ENCODE measurements around the gene SUGP2. TPM values are rescaled to one million over a fixed set of nuclear protein-coding genes. Genes with fewer than 3 reads are reported as not detected.
"Not testable (repeated sequence)": the region's sequence is repeated elsewhere in the genome, so short reads cannot be mapped to it uniquely, and the experiment has no call there.

The SUGP2 gene
- total RNA-seq, 1 experiment from 2014 or later = 112 TPM

DNA sequence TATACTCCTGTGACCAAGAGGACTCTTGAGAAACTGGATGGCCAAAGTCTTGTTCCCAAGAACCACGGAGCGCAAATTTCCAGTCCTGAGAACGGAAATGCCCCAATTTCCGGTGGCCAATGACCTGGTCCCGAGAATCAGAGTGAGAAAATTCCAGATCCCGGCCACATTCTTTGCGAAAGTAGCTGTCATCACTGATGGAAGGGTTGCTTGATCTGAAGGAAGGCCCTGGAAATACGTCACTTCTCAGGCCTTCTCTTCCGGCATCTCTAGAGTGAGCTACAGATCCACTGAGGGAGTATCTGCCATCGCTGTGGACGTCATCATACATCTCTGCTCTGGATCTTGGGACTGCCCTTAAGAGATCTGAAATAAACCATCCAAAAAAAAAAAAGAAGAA, 7.5 kb downstream of the SUGP2 start:
- in situ Hi-C loops (cut with HindIII; ENCODE audit: low pct_unique_long_range_greater_than_20kb, low sequenced_read_pairs) (no loop called here), intact Hi-C loops (cut with micrococcal nuclease; ENCODE audit: unreplicated experiment) (no loop called here)
- H3K27me3 ChIP-seq (ENCODE audit: control insufficient read depth, insufficient read depth, low read length) = no peaks in the 10 kb centered on the region
- no peak overlapping the region for H3K4me3 ChIP-seq (ENCODE audit: low read depth in 2 of 2, low read length in 2 of 2)
- BruUV-seq (replicated peaks) = no TSS peak
- H3K27ac ChIP-seq (ENCODE audit: low read length) = no peak overlapping the region
- ChIA-PET CTCF (no interaction called here), POLR2A (no interaction called here)
- peaks cover 26% of the 10 kb centered on the region for H3K36me3 ChIP-seq (ENCODE audit: control insufficient read depth, insufficient read depth, low read length)
- ATAC-seq = no peak
- no peaks in the 10 kb centered on the region for H3K9me3 ChIP-seq (ENCODE audit: control insufficient read depth, insufficient read depth, low read depth, low read length)
- H3K4me1 ChIP-seq (ENCODE audit: control insufficient read depth, insufficient read depth, low read length) = no peaks in the 10 kb centered on the region
- TF ChIP-seq, protein P1, sequence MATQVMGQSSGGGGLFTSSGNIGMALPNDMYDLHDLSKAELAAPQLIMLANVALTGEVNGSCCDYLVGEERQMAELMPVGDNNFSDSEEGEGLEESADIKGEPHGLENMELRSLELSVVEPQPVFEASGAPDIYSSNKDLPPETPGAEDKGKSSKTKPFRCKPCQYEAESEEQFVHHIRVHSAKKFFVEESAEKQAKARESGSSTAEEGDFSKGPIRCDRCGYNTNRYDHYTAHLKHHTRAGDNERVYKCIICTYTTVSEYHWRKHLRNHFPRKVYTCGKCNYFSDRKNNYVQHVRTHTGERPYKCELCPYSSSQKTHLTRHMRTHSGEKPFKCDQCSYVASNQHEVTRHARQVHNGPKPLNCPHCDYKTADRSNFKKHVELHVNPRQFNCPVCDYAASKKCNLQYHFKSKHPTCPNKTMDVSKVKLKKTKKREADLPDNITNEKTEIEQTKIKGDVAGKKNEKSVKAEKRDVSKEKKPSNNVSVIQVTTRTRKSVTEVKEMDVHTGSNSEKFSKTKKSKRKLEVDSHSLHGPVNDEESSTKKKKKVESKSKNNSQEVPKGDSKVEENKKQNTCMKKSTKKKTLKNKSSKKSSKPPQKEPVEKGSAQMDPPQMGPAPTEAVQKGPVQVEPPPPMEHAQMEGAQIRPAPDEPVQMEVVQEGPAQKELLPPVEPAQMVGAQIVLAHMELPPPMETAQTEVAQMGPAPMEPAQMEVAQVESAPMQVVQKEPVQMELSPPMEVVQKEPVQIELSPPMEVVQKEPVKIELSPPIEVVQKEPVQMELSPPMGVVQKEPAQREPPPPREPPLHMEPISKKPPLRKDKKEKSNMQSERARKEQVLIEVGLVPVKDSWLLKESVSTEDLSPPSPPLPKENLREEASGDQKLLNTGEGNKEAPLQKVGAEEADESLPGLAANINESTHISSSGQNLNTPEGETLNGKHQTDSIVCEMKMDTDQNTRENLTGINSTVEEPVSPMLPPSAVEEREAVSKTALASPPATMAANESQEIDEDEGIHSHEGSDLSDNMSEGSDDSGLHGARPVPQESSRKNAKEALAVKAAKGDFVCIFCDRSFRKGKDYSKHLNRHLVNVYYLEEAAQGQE (IDR thresholded peaks at IDR 0.05; ENCODE audit: insufficient read depth in 1 of 2, low read depth in 2 of 2, low read length in 1 of 2) = no peak
- TF ChIP-seq TCF7L2 (IDR thresholded peaks at IDR 0.05; ENCODE audit: low read depth, low read length) = no peak
- DNase-seq (ENCODE audit: low read depth, low spot score) = no peak

DNA sequence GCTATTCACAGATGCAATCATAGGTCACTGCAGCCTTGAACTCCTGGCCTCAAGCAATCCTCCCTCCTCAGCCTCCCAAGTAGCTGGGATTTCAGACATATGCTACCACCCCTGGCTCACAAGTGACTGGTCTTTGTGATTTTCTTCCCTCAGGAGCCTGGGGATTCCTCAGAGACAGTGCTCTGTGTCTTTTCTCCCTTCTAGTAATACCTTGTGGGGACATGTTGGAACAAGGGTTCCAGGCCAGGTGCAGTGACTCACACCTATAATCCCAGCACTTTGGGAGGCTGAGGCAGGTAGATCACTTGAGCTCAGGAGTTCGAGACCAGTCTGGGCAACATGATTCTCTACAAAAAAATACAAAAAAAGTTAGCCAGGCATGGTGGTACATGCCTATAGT, 9.9 kb downstream of the SUGP2 start:
- intact Hi-C loops (cut with micrococcal nuclease; ENCODE audit: unreplicated experiment) = not testable (repeated sequence)

DNA sequence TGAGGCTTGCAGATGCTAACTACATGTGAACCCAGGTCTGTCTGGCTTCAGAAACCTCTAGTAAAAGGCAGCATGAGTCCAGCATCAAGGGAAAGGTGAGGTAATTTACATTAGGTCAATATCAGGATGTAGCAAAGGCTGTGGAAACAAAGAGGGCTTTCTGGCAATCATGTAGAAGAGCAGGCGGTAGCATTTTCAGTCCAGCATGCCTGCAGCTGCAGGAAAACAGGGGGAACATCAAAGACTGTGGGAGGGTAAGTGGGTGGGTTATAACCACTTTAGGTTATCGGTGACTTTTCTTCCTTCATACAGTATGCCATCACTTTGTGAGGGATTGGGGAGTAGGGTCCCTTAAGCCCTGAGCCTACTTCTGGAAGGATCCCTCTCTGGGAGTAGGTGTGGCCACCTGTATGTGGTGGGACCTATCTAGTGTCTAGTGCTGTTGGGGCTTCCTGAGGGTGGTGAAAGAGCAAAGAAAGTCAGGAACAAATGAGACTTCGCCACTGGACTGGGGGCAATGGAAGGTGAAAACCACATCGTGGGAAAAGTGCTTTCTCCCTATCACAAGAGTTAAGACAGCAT, 10.8 kb downstream of the SUGP2 start:
- ChIA-PET POLR2A (no interaction called here), CTCF (no interaction called here)
- Histone ChIP-seq H3K27ac (ENCODE audit: low read length) (no peak overlapping the region), H3K4me1 (ENCODE audit: control insufficient read depth, insufficient read depth, low read length) (no peaks in the 10 kb centered on the region), H3K4me3 (ENCODE audit: low read depth in 2 of 2, low read length in 2 of 2) (no peak overlapping the region), H3K9me3 (ENCODE audit: control insufficient read depth, insufficient read depth, low read depth, low read length) (no peaks in the 10 kb centered on the region), H3K36me3 (ENCODE audit: control insufficient read depth, insufficient read depth, low read length) (peaks cover 25% of the 10 kb centered on the region), H3K27me3 (ENCODE audit: control insufficient read depth, insufficient read depth, low read length) (no peaks in the 10 kb centered on the region)
- ATAC-seq (0 out of 2 replicates have a peak, but pooled peaks have one; percentile 23), DNase-seq (ENCODE audit: low read depth, low spot score) (no peak)
- no peak for TF ChIP-seq TCF7L2 (IDR thresholded peaks at IDR 0.05; ENCODE audit: low read depth, low read length)
- TF ChIP-seq, protein P1 (IDR thresholded peaks at IDR 0.05; ENCODE audit: insufficient read depth in 1 of 2, low read depth in 2 of 2, low read length in 1 of 2) = no peak
- TF ChIP-seq SIN3A (IDR thresholded peaks at IDR 0.05; ENCODE audit: borderline replicate concordance, insufficient read depth, low read depth, low read length) = no peak
- TF ChIP-seq, protein P2, sequence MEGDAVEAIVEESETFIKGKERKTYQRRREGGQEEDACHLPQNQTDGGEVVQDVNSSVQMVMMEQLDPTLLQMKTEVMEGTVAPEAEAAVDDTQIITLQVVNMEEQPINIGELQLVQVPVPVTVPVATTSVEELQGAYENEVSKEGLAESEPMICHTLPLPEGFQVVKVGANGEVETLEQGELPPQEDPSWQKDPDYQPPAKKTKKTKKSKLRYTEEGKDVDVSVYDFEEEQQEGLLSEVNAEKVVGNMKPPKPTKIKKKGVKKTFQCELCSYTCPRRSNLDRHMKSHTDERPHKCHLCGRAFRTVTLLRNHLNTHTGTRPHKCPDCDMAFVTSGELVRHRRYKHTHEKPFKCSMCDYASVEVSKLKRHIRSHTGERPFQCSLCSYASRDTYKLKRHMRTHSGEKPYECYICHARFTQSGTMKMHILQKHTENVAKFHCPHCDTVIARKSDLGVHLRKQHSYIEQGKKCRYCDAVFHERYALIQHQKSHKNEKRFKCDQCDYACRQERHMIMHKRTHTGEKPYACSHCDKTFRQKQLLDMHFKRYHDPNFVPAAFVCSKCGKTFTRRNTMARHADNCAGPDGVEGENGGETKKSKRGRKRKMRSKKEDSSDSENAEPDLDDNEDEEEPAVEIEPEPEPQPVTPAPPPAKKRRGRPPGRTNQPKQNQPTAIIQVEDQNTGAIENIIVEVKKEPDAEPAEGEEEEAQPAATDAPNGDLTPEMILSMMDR (IDR thresholded peaks at IDR 0.05) = no peak
- TF ChIP-seq POLR2AphosphoS5 (IDR thresholded peaks at IDR 0.05; ENCODE audit: low read depth, low read length) = no peak
- intact Hi-C loops (cut with micrococcal nuclease; ENCODE audit: unreplicated experiment) = no loop called here
- no TSS peak for BruUV-seq (replicated peaks)
- in situ Hi-C loops (cut with HindIII; ENCODE audit: low pct_unique_long_range_greater_than_20kb, low sequenced_read_pairs) = no loop called here

More for the DNA sequence above, 9.9 kb downstream of the SUGP2 start:
- H3K27me3 ChIP-seq (ENCODE audit: control insufficient read depth, insufficient read depth, low read length); BruUV-seq (replicated peaks); DNase-seq (ENCODE audit: low read depth, low spot score); H3K4me3 ChIP-seq (ENCODE audit: low read depth in 2 of 2, low read length in 2 of 2); H3K9me3 ChIP-seq (ENCODE audit: control insufficient read depth, insufficient read depth, low read depth, low read length); CTCF ChIA-PET; in situ Hi-C loops (cut with HindIII; ENCODE audit: low pct_unique_long_range_greater_than_20kb, low sequenced_read_pairs); H3K27ac ChIP-seq (ENCODE audit: low read length); H3K4me1 ChIP-seq (ENCODE audit: control insufficient read depth, insufficient read depth, low read length); ATAC-seq: not testable (repeated sequence)
- POLR2A ChIA-PET = interaction anchor here (0.7 kb wide), 1 partner anchor 51 kb away, joined by 6 read pairs; no protein-coding TSS in a partner anchor
- H3K36me3 ChIP-seq (ENCODE audit: control insufficient read depth, insufficient read depth, low read length) = peaks cover 30% of the 10 kb centered on the region
